Measurements from ENCODE around the gene MMP10.

The MMP10 gene

DNA sequence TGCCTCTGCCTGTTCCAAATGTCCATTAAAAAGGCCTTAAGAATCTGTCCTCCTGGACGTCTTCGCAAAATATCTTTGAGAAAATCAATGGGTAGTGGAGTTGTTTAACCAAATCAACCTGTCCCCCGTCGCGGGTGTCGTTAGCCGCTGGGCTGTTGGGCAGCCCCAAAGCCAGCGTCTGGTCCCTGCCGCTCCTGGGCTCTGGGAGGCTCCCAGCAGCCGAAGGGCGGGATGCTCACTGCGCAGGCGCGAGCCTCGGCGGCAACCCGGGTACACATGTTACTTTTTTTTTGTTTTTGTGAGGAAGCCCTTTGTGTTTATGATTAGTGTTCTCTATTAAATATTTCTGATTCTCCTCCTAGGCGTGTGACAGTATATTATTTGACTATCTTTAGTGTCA lies 12.6 kb downstream of the MMP10 start:
- no peak for DNase-seq (ENCODE audit: low read depth)
- TF ChIP-seq, protein P1, sequence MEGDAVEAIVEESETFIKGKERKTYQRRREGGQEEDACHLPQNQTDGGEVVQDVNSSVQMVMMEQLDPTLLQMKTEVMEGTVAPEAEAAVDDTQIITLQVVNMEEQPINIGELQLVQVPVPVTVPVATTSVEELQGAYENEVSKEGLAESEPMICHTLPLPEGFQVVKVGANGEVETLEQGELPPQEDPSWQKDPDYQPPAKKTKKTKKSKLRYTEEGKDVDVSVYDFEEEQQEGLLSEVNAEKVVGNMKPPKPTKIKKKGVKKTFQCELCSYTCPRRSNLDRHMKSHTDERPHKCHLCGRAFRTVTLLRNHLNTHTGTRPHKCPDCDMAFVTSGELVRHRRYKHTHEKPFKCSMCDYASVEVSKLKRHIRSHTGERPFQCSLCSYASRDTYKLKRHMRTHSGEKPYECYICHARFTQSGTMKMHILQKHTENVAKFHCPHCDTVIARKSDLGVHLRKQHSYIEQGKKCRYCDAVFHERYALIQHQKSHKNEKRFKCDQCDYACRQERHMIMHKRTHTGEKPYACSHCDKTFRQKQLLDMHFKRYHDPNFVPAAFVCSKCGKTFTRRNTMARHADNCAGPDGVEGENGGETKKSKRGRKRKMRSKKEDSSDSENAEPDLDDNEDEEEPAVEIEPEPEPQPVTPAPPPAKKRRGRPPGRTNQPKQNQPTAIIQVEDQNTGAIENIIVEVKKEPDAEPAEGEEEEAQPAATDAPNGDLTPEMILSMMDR (conservative IDR thresholded peaks at IDR 0.05; ENCODE audit: low read depth, low read length) = no peak
- H3K4me3 ChIP-seq (ENCODE audit: low read length) = no peak overlapping the region

DNA sequence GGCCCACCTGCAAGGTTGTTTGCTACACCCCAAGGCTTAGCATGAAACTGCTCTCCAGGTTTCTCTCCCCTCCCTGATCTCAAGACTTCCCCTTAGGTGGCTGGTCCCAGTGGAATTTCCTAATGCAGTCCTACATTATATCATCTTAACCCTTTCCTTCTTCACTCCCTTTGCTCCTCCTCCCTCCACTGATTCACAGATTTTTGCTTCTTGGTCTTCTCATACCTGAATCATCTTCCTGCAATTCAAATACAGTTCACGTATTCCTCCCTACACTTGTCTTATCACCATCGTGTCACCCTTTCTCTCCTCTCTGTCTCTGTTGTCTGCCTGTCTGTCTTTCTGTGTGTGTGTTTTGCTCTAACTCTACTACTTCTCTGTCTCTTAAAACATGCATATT lies 17.0 kb downstream of the MMP10 start:
- DNase-seq (ENCODE audit: low read depth) = no peak
- H3K4me3 ChIP-seq (ENCODE audit: low read length) = no peak overlapping the region
- TF ChIP-seq, protein P1 (conservative IDR thresholded peaks at IDR 0.05; ENCODE audit: low read depth, low read length) = no peak

DNA sequence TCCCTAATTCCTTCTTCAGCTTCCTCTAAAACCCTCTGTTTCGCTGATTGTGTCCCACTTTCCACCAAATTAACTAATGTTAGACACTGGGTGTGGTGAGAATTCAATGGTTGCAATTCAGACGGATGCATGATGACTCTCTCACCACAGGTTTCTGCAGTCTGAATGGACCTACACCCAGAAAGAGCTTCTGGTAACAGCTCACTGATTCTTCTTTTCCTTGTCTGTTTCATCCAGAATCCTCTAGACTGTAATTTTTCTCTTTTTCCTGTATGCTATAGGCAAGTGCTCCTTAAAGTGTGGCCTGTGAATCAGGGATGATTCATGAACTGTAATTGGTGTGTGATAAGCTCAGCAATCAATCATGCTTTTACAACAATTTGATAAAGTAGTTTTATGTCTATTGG lies 18.1 kb downstream of the MMP10 start:
- H3K4me3 ChIP-seq (ENCODE audit: low read length) = no peak overlapping the region
- TF ChIP-seq, protein P1 (conservative IDR thresholded peaks at IDR 0.05; ENCODE audit: low read depth, low read length) = no peak
- DNase-seq (ENCODE audit: low read depth) = no peak

DNA sequence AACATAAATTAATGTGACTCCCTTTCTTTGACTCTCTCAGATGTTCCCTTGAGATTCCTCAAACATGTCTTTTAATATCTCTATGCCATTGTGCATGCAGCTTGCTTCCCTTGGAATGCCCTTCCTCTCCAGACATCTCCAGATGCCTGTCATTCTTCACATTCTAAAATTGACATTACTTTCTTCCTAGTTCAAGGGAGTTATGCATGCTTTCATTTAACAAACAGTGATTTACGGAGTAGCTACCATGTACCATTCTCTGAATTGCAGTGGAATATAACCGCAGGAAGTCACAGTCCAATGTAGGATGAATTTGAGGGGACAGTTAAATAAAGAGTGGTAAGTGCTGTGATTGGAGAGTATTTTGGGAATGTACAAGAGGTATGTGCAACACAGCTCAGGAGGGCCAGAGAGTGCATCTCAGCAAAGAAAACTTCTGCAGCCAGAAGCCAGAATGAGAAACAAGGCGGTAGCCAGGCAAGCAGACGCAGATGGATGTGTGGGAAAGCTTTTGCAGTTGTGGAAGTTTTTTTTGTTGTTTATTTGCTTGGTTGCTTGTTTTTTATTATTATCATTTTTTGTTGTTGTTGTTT lies 18.7 kb downstream of the MMP10 start:
- TF ChIP-seq, protein P1 (conservative IDR thresholded peaks at IDR 0.05; ENCODE audit: low read depth, low read length) = no peak
- DNase-seq (ENCODE audit: low read depth) = no peak
- no peak overlapping the region for H3K4me3 ChIP-seq (ENCODE audit: low read length)

DNA sequence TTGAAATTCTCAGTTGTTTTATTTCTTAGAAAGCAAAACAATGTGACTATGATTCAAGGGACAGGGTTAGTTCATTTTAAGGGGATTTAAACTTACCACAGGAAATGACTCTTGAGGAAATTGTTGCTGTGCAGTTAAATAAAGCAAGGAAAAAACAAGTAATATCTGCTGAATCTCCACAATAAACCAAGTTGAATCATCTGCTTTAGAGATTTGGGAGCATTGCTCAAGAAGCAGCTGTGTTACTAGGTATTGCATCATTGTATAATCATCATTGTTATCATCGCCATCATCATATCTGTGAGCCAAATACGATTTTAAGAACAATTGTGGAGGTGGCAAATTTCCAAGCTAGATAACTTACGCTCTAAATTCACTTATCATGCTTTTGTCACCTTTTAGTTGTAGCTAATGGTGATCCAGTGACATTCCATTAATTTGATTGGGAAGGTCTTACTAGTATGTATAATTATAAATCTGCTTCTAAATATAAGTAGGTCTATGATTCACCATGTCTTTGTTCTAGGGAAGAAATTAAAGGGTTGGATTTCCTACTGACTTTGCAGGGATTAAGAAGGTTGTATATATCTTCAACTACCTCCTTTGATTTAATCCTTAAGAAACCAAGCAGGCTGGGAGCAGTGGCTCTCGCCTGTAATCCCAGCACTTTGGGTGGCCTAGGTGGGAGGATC lies 19.9 kb downstream of the MMP10 start:
- H3K4me3 ChIP-seq (ENCODE audit: low read length) = no peak overlapping the region
- peak; percentile 50 for DNase-seq (ENCODE audit: low read depth)
- TF ChIP-seq, protein P1 (conservative IDR thresholded peaks at IDR 0.05; ENCODE audit: low read depth, low read length) = no peak

DNA sequence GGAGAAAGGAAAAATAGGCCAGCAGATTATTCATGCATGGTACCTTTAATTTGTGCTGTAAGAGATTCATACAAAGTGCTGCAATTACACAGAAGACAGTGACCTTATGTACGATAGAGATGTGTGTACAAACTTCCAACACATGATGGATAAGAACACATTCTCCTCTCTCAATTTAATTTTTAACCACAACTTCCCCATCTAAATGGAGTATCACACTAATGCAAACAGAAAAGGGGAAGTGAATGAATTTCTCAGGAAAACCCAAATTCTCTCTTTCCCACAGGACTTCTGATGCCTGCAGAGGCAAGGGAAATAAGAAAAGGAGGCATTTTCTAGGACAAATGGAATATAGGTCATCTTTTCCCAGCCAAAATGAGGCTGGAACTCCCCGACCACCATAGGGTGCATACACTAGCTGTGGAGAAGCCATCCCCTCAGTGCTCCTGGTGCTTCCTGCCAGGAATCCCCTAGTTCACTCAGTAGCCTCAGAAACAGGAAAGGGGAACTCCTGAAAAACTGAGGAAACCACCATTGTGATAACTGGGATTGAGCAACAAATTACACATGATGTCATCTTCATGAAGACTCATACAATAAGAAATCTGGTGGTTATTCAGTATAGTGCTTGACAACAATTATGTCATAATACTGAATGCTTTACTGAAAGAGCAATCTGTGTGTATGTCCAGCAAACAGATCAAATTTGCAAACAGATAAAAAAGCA lies 22.4 kb downstream of the MMP10 start:
- no peak overlapping the region for H3K4me3 ChIP-seq (ENCODE audit: low read length)
- no peak for DNase-seq (ENCODE audit: low read depth)
- TF ChIP-seq, protein P1 (conservative IDR thresholded peaks at IDR 0.05; ENCODE audit: low read depth, low read length) = no peak

Data from retinal pigment epithelial cell (primary cell).